HepG2 (cell line): Measurements from ENCODE around the gene STPG4. TPM values are rescaled to one million over a fixed set of nuclear protein-coding genes. Genes with fewer than 3 reads are reported as not detected.

Source experiments
- ATAC-seq: fragments of 200-7000 bp; cut with Tn5 transposase; 3 replicates; pipeline ENCODE4 v1.9.1; 2020; ENCODE audit warnings: mild to moderate bottlenecking, moderate library complexity
- BruUV-seq: library from RNA; stranded (reverse); fragments of 400-500 nt; replicated peaks from 2 replicates; lab custom pipeline; 2021; lab: Mats Ljungman, UMichigan
- CTCF ChIA-PET: fragments of 300-600 bp; formaldehyde crosslinking; extraction: SDS; loops from one replicate; lab custom pipeline; 2021; ENCODE audit warnings: low total read pairs, inconsistent platforms, low intra/inter-chr PET ratio; lab: Yijun Ruan, JAX
- POLR2A ChIA-PET: fragments of 350-600 bp; sonication (Branson Sonifier 250); formaldehyde crosslinking; loops from one replicate; lab custom pipeline; 2020; ENCODE audit warnings: antibody characterized with exemption, inconsistent platforms; lab: Yijun Ruan, JAX
- DNase-seq: peaks from one replicate; pipeline ENCODE4 v3.0.0-alpha.2; 2015; ENCODE audit warnings: low spot score
- FAIRE-seq: peaks from 3 replicates; lab custom pipeline; 2011; peaks lifted over from hg19 to GRCh38; lab: Jason Lieb, UNC
- H2AFZ ChIP-seq: one replicate; pipeline ENCODE4 v1.6.1; 2011; ENCODE audit warnings: low read length, inconsistent platforms
- H3K27ac ChIP-seq: fragments of 300-600 bp; 3 replicates; pipeline ENCODE4 v1.8.0; 2011; ENCODE audit warnings: mixed run types, mild to moderate bottlenecking, mixed read lengths, low read length, inconsistent platforms; ENCODE audit not compliant: insufficient read depth; ENCODE audit errors: extremely low read length
- H3K27me3 ChIP-seq, 2 experiments: fragments of 200-600 bp in 1 of 2; 2 replicates in 1 of 2; 3 replicates in 1 of 2; pipeline versions ENCODE4 v1.6.0 to v1.8.0; 2011; ENCODE audit warnings: low read length in 2 of 2, mild to moderate bottlenecking in 2 of 2, moderate library complexity in 2 of 2, inconsistent platforms in 1 of 2; ENCODE audit not compliant: insufficient read depth in 2 of 2, control insufficient read depth in 1 of 2
- H3K36me3 ChIP-seq, 2 experiments: fragments of 200-600 bp in 1 of 2; replicated peaks in 1 of 2; 2 replicates in 1 of 2; 3 replicates in 1 of 2; pipeline versions ENCODE4 v1.5.1 to v1.8.0; 2011; ENCODE audit warnings: low read length in 2 of 2, inconsistent platforms in 1 of 2; ENCODE audit not compliant: insufficient read depth in 2 of 2, control insufficient read depth in 1 of 2
- H3K4me1 ChIP-seq: 2 replicates; pipeline ENCODE4 v1.5.1; 2012; ENCODE audit warnings: low read length, inconsistent platforms; ENCODE audit not compliant: insufficient read depth
- H3K4me2 ChIP-seq: 2 replicates; pipeline ENCODE4 v1.6.0; 2011; ENCODE audit warnings: low read depth, low read length, inconsistent platforms
- H3K4me3 ChIP-seq, 3 experiments: fragments of 200-600 bp in 1 of 3; sonication (generic), shearing (Covaris generic) in 1 of 3; replicated peaks in 1 of 3; 2 replicates each; pipeline ENCODE4 v1.5.1; 2011 to 2016; ENCODE audit warnings: low read length in 3 of 3, inconsistent platforms in 2 of 3, low read depth in 2 of 3, mild to moderate bottlenecking in 2 of 3, control low read depth in 1 of 3, mixed read lengths in 1 of 3; ENCODE audit not compliant: insufficient read depth in 1 of 3
- H3K79me2 ChIP-seq: one replicate; pipeline ENCODE4 v1.6.1; 2011; ENCODE audit warnings: low read length, inconsistent platforms; ENCODE audit not compliant: insufficient read depth
- H3K9ac ChIP-seq: 2 replicates; pipeline ENCODE4 v1.6.0; 2011; ENCODE audit warnings: mild to moderate bottlenecking, low read depth, low read length, inconsistent platforms; ENCODE audit not compliant: insufficient read depth
- H3K9me3 ChIP-seq: 2 replicates; pipeline ENCODE4 v1.5.1; 2012; ENCODE audit warnings: mild to moderate bottlenecking, low read length
- H4K20me1 ChIP-seq: 2 replicates; pipeline ENCODE4 v1.6.0; 2011; ENCODE audit warnings: inconsistent platforms, mild to moderate bottlenecking, low read length, moderate library complexity; ENCODE audit not compliant: insufficient read depth
- CBX2 ChIP-seq, 2 experiments: fragments of 200-600 bp in 1 of 2; sonication (generic); formaldehyde crosslinking in 1 of 2; IDR thresholded peaks; 2 replicates each; pipeline versions ENCODE4 v1.7.0 to v1.8.1; 2018 to 2022; ENCODE audit warnings: low read depth in 2 of 2, low read length in 1 of 2, mild to moderate bottlenecking in 1 of 2, missing genetic modification reagents in 1 of 2
- CC2D1A ChIP-seq: sonication (generic); formaldehyde crosslinking; IDR thresholded peaks from 2 replicates; pipeline ENCODE4 v1.8.1; 2023; ENCODE audit warnings: mild to moderate bottlenecking, missing genetic modification reagents
- MED13 ChIP-seq: sonication (generic); formaldehyde crosslinking; IDR thresholded peaks from 2 replicates; pipeline ENCODE4 v1.5.0; 2020; ENCODE audit warnings: missing genetic modification reagents
- SRSF1 ChIP-seq: fragments of 200-400 bp; formaldehyde crosslinking; optimal IDR thresholded peaks from 2 replicates; pipeline ENCODE3; 2017; ENCODE audit warnings: mild to moderate bottlenecking, low read depth, low read length, moderate library complexity
- STAT5B ChIP-seq: sonication (generic); formaldehyde crosslinking; IDR thresholded peaks from 2 replicates; pipeline ENCODE4 v1.4.0; 2020; ENCODE audit warnings: missing genetic modification reagents
- SYNCRIP ChIP-seq: fragments of 200-400 bp; formaldehyde crosslinking; IDR thresholded peaks from 2 replicates; pipeline ENCODE4 v1.6.1; 2018; ENCODE audit warnings: mild to moderate bottlenecking, low read depth, low read length; ENCODE audit not compliant: insufficient read depth
- ZNF230 ChIP-seq: sonication (generic); formaldehyde crosslinking; IDR thresholded peaks from 2 replicates; pipeline ENCODE4 v1.4.0; 2020; ENCODE audit warnings: mild to moderate bottlenecking, missing genetic modification reagents
- ZNF260 ChIP-seq: sonication (generic); formaldehyde crosslinking; IDR thresholded peaks from 2 replicates; pipeline ENCODE4 v1.4.0; 2020; ENCODE audit warnings: missing genetic modification reagents, low read depth, mild to moderate bottlenecking, borderline replicate concordance
- ZNF274 ChIP-seq: sonication (generic); formaldehyde crosslinking; IDR thresholded peaks from 2 replicates; pipeline ENCODE4 v1.5.1; 2020; ENCODE audit warnings: mild to moderate bottlenecking, missing genetic modification reagents
- ZSCAN20 ChIP-seq: sonication (generic); formaldehyde crosslinking; IDR thresholded peaks from 2 replicates; pipeline ENCODE4 v1.4.0; 2020; ENCODE audit warnings: missing genetic modification reagents, mild to moderate bottlenecking, borderline replicate concordance
- WGBS: methylation state at CpG from one replicate; pipeline ENCODE4 v1.1.6; 2017; ENCODE audit warnings: low lambda C conversion rate; 5-methylcytosine and 5-hydroxymethylcytosine counted together
- in situ Hi-C: cut with HindIII; loops from 2 replicates; pipeline ENCODE4 v1.10.0; 2017; ENCODE audit warnings: low pct_unique_long_range_greater_than_20kb; ENCODE audit not compliant: extremely low pct_ligation_motif_present
- intact Hi-C: fragments of 100-400 bp; cut with micrococcal nuclease; formaldehyde crosslinking; loops from one replicate; pipeline ENCODE4 v1.10.0; 2022; ENCODE audit not compliant: unreplicated experiment
- polyA plus RNA-seq, 8 experiments: library from polyadenylated mRNA; depleted of rRNA in 3 of 8; stranded (reverse) in 7 of 8; unstranded in 1 of 8; fragments of >200 nt; fragmentation: Illumina TruSeq in 4 of 8; extraction: Trizol in 4 of 8; gene quantifications; 2 replicates each; pipeline versions ENCODE4 v1.2.1 to v1.2.3, GENCODE V29; 2011 to 2016; ENCODE audit warnings: low read depth in 4 of 8, missing spikeins in 1 of 8, mixed read lengths in 1 of 8; ENCODE audit not compliant: insufficient read depth in 1 of 8
- total RNA-seq, 5 experiments: library from RNA; depleted of rRNA; stranded (reverse); fragments of >200 nt; fragmentation: Illumina TruSeq; extraction: Trizol; gene quantifications; 2 replicates each; pipeline ENCODE4 v1.2.3, GENCODE V29; 2016; ENCODE audit warnings: low read depth in 1 of 5
- TF ChIP-seq, protein P1 (sequence below): IDR thresholded peaks from 2 replicates; pipeline ENCODE4 v1.6.1; 2016; ENCODE audit warnings: low read depth, control low read depth
- TF ChIP-seq, protein P2 (sequence below): sonication (generic); formaldehyde crosslinking; IDR thresholded peaks from 2 replicates; pipeline ENCODE4 v1.4.0; 2020; ENCODE audit warnings: mild to moderate bottlenecking, missing genetic modification reagents
- TF ChIP-seq, protein P3 (sequence below): sonication (generic); formaldehyde crosslinking; conservative IDR thresholded peaks from 2 replicates; pipeline ENCODE4 v1.5.0; 2020; ENCODE audit warnings: missing genetic modification reagents
- TF ChIP-seq, protein P4 (sequence below): fragments of 450-650 bp; IDR thresholded peaks from 2 replicates; pipeline ENCODE4 v1.6.1; 2017

Gene STPG4
- total and polyA plus RNA-seq, 2 of the 13 experiments (the other 11 are each of a cell fraction or from before 2014, with no cell fraction given): 0.11 to 0.15 TPM

DNA sequence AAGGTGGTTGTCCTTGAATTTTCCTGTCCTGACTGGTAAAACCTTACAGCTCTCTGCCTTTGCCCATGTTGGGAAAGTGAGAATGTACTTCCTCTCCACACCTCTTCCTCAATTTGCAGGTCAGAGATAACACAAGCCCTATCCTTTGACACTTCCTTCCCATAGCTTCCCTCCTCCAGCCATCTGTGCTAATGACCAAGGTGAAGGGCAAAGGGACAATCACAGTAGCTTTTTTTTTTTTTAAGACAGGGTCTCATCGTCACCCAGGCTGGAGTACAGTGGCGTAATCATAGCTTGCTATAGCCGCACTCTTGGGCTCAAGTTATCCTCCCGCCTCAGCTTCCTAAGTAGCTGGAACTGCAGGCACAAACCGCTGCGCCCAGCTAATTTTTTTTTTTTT, 24.3 kb upstream of the STPG4 start (continued):
- TF ChIP-seq, protein P1, sequence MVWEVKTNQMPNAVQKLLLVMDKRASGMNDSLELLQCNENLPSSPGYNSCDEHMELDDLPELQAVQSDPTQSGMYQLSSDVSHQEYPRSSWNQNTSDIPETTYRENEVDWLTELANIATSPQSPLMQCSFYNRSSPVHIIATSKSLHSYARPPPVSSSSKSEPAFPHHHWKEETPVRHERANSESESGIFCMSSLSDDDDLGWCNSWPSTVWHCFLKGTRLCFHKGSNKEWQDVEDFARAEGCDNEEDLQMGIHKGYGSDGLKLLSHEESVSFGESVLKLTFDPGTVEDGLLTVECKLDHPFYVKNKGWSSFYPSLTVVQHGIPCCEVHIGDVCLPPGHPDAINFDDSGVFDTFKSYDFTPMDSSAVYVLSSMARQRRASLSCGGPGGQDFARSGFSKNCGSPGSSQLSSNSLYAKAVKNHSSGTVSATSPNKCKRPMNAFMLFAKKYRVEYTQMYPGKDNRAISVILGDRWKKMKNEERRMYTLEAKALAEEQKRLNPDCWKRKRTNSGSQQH (CRISPR knock-in tag): no peak
- TF ChIP-seq ZSCAN20 (CRISPR knock-in tag) (no peak), MED13 (CRISPR knock-in tag) (no peak), SRSF1 (no peak), CBX2 (IDR thresholded peaks at IDR 0.05; ENCODE audit: low read depth, low read length) (no peak), CBX2 (CRISPR knock-in tag; IDR thresholded peaks at IDR 0.05; ENCODE audit: low read depth) (no peak)
- TF ChIP-seq, all 625 proteins: peak for 0

DNA sequence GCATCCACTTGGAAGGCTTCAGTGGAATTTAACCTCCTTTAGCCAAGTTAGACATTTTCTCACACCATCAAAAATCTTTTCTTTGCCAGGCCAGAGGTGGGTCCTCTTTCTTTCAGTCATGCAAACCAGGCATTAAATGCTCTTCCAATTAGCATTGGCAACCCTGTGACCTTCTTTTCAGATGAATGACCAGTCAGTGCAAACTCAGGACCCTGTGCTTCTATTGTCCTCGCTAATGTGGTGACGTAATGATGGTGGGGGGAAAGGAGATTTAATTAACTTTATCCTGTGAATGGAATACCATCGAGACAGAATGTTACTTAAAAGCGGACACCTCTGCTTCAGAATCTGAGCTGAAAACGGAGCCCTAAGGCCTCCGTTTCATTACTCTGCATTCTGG, 23.2 kb upstream of the STPG4 start:
- Histone ChIP-seq H3K27me3 (peaks cover 0 to 21% of the 10 kb centered on the region in 2 experiments; a peak in 3 of 5 replicates), H3K9ac (no peak overlapping the region), H3K4me1 (peaks cover 22% of the 10 kb centered on the region), H4K20me1 (peaks cover 22% of the 10 kb centered on the region), H3K79me2 (peaks cover 29% of the 10 kb centered on the region), H3K36me3 (no peaks in the 10 kb centered on the region), H3K27ac (no peak overlapping the region), H3K9me3 (no peaks in the 10 kb centered on the region), H2AFZ (peak overlapping the region; percentile 36), H3K4me3 (no peak overlapping the region), H3K4me2 (no peak overlapping the region)
- no peak for FAIRE-seq
- no peak for DNase-seq
- no TSS peak for BruUV-seq
- 83% methylated on average over 6 of the region's 6 CpGs for WGBS
- POLR2A ChIA-PET: interaction anchor here (1.1 kb wide), 1 partner anchor 27 kb away, joined by 3 read pairs; no protein-coding TSS in a partner anchor
- in situ Hi-C loops (no loop called here), intact Hi-C loops (no loop called here)
- no peak for ATAC-seq
- CTCF ChIA-PET: no interaction called here
- TF ChIP-seq SYNCRIP: no peak
- TF ChIP-seq, protein P2, sequence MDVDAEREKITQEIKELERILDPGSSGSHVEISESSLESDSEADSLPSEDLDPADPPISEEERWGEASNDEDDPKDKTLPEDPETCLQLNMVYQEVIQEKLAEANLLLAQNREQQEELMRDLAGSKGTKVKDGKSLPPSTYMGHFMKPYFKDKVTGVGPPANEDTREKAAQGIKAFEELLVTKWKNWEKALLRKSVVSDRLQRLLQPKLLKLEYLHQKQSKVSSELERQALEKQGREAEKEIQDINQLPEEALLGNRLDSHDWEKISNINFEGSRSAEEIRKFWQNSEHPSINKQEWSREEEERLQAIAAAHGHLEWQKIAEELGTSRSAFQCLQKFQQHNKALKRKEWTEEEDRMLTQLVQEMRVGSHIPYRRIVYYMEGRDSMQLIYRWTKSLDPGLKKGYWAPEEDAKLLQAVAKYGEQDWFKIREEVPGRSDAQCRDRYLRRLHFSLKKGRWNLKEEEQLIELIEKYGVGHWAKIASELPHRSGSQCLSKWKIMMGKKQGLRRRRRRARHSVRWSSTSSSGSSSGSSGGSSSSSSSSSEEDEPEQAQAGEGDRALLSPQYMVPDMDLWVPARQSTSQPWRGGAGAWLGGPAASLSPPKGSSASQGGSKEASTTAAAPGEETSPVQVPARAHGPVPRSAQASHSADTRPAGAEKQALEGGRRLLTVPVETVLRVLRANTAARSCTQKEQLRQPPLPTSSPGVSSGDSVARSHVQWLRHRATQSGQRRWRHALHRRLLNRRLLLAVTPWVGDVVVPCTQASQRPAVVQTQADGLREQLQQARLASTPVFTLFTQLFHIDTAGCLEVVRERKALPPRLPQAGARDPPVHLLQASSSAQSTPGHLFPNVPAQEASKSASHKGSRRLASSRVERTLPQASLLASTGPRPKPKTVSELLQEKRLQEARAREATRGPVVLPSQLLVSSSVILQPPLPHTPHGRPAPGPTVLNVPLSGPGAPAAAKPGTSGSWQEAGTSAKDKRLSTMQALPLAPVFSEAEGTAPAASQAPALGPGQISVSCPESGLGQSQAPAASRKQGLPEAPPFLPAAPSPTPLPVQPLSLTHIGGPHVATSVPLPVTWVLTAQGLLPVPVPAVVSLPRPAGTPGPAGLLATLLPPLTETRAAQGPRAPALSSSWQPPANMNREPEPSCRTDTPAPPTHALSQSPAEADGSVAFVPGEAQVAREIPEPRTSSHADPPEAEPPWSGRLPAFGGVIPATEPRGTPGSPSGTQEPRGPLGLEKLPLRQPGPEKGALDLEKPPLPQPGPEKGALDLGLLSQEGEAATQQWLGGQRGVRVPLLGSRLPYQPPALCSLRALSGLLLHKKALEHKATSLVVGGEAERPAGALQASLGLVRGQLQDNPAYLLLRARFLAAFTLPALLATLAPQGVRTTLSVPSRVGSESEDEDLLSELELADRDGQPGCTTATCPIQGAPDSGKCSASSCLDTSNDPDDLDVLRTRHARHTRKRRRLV (CRISPR knock-in tag): no peak
- TF ChIP-seq STAT5B (CRISPR knock-in tag): no peak
- TF ChIP-seq, protein P3, sequence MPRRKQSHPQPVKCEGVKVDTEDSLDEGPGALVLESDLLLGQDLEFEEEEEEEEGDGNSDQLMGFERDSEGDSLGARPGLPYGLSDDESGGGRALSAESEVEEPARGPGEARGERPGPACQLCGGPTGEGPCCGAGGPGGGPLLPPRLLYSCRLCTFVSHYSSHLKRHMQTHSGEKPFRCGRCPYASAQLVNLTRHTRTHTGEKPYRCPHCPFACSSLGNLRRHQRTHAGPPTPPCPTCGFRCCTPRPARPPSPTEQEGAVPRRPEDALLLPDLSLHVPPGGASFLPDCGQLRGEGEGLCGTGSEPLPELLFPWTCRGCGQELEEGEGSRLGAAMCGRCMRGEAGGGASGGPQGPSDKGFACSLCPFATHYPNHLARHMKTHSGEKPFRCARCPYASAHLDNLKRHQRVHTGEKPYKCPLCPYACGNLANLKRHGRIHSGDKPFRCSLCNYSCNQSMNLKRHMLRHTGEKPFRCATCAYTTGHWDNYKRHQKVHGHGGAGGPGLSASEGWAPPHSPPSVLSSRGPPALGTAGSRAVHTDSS (CRISPR knock-in tag): no peak
- TF ChIP-seq ZNF260 (CRISPR knock-in tag): no peak
- no peak for TF ChIP-seq CC2D1A
- TF ChIP-seq ZNF274: no peak
- TF ChIP-seq ZNF230 (CRISPR knock-in tag): no peak
- TF ChIP-seq, protein P4, sequence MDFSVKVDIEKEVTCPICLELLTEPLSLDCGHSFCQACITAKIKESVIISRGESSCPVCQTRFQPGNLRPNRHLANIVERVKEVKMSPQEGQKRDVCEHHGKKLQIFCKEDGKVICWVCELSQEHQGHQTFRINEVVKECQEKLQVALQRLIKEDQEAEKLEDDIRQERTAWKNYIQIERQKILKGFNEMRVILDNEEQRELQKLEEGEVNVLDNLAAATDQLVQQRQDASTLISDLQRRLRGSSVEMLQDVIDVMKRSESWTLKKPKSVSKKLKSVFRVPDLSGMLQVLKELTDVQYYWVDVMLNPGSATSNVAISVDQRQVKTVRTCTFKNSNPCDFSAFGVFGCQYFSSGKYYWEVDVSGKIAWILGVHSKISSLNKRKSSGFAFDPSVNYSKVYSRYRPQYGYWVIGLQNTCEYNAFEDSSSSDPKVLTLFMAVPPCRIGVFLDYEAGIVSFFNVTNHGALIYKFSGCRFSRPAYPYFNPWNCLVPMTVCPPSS: no peak
